Stimulated activated CD8-positive, alpha-beta memory T cell treated with anti-CD3 and anti-CD28 coated beads, Interleukin-4, amount 100 ng/mL, for 48 hours (primary cell): ENCODE results near the gene STEAP1B.
A peak's percentile ranks its signal among the peaks of the same experiment; 100 is the strongest.
"Not testable (repeated sequence)": the region's sequence is repeated elsewhere in the genome, so short reads cannot be mapped to it uniquely, and the experiment has no call there.

Experiments
- DNase-seq: peaks from one replicate; pipeline ENCODE4 v3.0.0-alpha.2; 2020

The STEAP1B gene

GRCh38 chr7:22496296-22496888 is 3.6 kb downstream of the STEAP1B start:
- DNase-seq, result not testable (repeated sequence)

GRCh38 chr7:22493160-22493925 is 6.6 kb downstream of the STEAP1B start:
- DNase-seq, result not testable (repeated sequence)

GRCh38 chr7:22488643-22489462 is 11.1 kb downstream of the STEAP1B start:
- DNase-seq, result peak; percentile 75

- DNase-seq, result no peak
Observed at GRCh38 chr7:22487978-22488642, 11.9 kb downstream of the STEAP1B start.

- no peak for DNase-seq
Observed at GRCh38 chr7:22486597-22486996, 13.4 kb downstream of the STEAP1B start.

- DNase-seq, result no peak
Observed at GRCh38 chr7:22485189-22485588, 14.8 kb downstream of the STEAP1B start.

- no peak for DNase-seq
Observed at GRCh38 chr7:22482503-22482902, 17.5 kb downstream of the STEAP1B start.

GRCh38 chr7:22481726-22482125 is 18.3 kb downstream of the STEAP1B start:
- no peak for DNase-seq

GRCh38 chr7:22480523-22481075 is 19.4 kb downstream of the STEAP1B start:
- DNase-seq, result no peak

GRCh38 chr7:22477876-22478450 is 22.0 kb downstream of the STEAP1B start:
- DNase-seq, result no peak

GRCh38 chr7:22477262-22477661 is 22.7 kb downstream of the STEAP1B start:
- DNase-seq, result no peak

GRCh38 chr7:22476824-22477223 is 23.2 kb downstream of the STEAP1B start:
- DNase-seq, result no peak

- no peak for DNase-seq
Observed at GRCh38 chr7:22474645-22475044, 25.3 kb downstream of the STEAP1B start.

GRCh38 chr7:22470981-22471380 is 29.0 kb downstream of the STEAP1B start:
- no peak for DNase-seq

- no peak for DNase-seq
Observed at GRCh38 chr7:22469371-22470143, 30.4 kb downstream of the STEAP1B start.

- no peak for DNase-seq
Observed at GRCh38 chr7:22468609-22469008, 31.4 kb downstream of the STEAP1B start.

GRCh38 chr7:22464299-22464698 is 35.7 kb downstream of the STEAP1B start:
- DNase-seq, result no peak

GRCh38 chr7:22460363-22460988 is 39.5 kb downstream of the STEAP1B start:
- no peak for DNase-seq

- no peak for DNase-seq
Observed at GRCh38 chr7:22457471-22457870, 42.5 kb downstream of the STEAP1B start.

- no peak for DNase-seq
Observed at GRCh38 chr7:22454446-22454845, 45.5 kb downstream of the STEAP1B start.

GRCh38 chr7:22452960-22453558 is 46.9 kb downstream of the STEAP1B start:
- DNase-seq, result no peak
